Dermis blood vessel endothelial cell (primary cell): ENCODE data around the gene DET1. TPM values are rescaled to one million over a fixed set of nuclear protein-coding genes. Genes with fewer than 3 reads are reported as not detected.
"Not testable (repeated sequence)": the region's sequence is repeated elsewhere in the genome, so short reads cannot be mapped to it uniquely, and the experiment has no call there.

Source experiments
- DNase-seq: peaks from one replicate; pipeline ENCODE4 v3.0.0; 2010
- total RNA-seq: library from RNA; depleted of rRNA; stranded (reverse); fragments of >200 nt; gene quantifications from 2 replicates; pipeline ENCODE4 v1.2.3, GENCODE V29; 2014

Gene DET1
- total RNA-seq, 1 donor from 2014 or later, result 3.2 TPM

DNA sequence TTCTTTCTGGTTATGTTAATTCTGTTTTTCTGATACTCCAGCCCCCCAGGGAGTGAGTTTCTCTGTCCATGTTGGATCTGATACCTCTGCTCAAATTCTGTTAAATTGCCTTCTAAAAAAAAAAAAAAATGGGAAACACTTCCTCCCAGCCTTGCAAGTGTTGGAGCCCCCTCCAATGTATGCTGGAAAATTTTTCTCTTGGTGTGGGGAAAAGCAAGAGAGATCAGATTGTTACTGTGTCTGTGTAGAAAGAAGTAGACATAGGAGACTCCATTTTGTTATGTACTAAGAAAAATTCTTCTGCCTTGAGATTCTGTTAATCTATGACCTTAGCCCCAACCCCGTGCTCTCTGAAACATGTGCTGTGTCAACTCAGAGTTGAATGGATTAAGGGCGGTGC, 6.1 kb downstream of the DET1 start:
- DNase-seq, result not testable (repeated sequence)

DNA sequence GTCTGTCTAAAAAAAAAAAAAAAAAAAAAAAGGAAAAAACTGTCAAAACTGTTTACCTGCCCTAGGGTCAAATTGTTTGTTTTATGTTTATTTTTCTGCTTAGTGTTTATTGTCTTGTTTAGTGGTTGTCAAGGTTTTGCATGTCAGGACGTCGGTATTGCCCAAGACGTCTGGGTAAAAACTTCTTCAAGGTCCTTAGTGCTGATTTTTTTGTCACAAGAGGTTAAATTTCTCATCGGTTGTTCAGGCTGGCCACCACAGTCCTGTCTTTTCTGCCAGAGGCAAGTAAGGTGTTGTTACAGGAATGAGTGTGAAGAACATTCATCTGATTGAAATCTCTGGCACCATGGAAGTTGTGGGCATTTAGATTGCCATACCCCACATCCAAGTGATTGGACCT, 7.0 kb downstream of the DET1 start:
- DNase-seq, result no peak

GRCh38 chr15:88538972-88539371, 7.5 kb downstream of the DET1 start:
- DNase-seq, result no peak

GRCh38 chr15:88537591-88538317, 8.7 kb downstream of the DET1 start:
- DNase-seq, result no peak

- no peak for DNase-seq
Measured at GRCh38 chr15:88535607-88536313, 10.7 kb downstream of the DET1 start.

GRCh38 chr15:88535100-88535499, 11.4 kb downstream of the DET1 start:
- no peak for DNase-seq

DNA sequence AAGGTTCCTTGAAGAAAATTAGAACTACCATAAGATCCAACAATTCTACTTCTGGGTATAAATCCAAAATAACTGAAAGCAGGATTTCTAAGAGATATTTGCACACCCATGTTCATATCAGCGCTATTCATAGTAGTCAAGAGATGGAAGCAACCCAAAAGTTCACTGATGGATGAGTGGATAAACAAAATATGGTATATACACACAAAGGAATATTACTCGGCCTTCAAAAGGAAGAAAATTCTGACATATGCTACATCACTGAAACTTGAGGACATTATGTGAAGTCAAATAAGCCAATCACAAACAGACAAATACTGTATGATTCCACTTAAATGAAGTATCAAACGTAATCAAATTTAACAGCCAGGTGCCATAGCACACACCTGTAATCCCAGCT, 13.1 kb downstream of the DET1 start:
- DNase-seq, result no peak

GRCh38 chr15:88529021-88529630, 17.4 kb downstream of the DET1 start:
- no peak for DNase-seq

DNA sequence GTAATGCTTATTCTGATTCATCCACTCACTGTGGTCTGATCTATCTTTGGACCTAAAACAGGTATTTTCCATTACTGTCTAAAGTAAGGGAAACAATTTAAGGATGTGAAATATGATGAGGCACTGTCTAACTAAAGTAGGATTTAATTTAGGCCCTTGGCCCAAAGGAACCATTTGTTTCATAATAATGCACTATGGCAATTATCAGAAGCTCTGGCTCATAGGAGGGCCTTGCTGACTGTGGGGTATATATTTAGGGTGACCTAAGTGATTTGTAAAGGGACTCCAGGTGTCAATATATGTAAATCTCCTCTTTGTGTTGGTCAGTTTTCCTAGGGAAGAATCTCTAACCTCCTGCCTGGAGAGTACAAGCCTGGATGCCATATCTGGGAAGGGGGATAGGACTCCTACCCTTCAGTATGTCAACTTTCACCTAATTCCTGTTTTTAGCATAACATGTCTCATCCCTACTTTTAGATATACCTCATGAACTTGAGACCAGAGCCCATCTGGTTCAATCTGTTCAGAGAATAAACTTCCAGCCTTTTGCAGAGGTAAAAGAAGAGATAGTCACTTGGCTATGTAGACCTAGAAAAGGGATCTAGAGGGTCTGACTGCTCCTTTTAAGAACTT, 20.1 kb downstream of the DET1 start:
- DNase-seq, result no peak

GRCh38 chr15:88525418-88525817, 21.1 kb downstream of the DET1 start:
- DNase-seq, result no peak

- not testable (repeated sequence) for DNase-seq
Measured at GRCh38 chr15:88524094-88524493, 22.4 kb downstream of the DET1 start.

DNA sequence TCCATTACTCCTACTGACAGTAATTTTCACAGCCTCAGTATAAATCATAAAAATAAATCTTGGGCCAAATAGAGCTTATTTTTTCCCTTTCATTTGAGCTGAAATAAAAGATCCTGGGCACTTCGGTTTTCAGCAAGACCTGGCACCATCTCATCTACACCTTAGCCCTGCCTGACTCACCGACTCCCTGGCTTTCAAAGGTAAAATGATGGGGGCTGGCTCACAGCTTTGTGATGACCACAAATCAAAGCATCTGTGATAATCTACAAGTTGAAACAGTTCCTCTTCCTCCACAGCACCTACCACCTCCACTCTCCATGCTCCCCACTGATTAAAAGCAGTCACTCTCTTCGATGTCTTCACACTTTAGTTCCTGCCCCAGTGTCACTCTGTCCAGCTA, 27.6 kb downstream of the DET1 start:
- DNase-seq, result no peak

DNA sequence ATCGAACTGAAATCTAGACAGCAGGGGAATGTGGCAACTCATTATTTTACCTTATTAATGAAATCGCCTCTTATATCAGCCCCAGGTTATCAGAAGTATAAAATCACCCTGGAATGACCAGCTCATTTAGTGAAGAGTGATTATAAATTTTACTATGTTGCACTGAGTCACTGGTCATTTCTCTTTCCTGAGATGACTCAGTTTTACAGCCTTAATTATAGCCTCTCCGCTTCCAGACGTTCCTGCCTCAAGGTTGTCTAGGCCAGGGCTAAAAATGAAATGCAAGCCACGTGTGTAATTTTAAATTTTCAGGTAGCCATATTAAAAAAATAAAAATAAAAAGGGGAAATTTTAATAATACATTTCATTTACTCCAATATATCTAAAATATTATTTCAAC, 33.3 kb downstream of the DET1 start:
- DNase-seq, result peak; percentile 50

DNA sequence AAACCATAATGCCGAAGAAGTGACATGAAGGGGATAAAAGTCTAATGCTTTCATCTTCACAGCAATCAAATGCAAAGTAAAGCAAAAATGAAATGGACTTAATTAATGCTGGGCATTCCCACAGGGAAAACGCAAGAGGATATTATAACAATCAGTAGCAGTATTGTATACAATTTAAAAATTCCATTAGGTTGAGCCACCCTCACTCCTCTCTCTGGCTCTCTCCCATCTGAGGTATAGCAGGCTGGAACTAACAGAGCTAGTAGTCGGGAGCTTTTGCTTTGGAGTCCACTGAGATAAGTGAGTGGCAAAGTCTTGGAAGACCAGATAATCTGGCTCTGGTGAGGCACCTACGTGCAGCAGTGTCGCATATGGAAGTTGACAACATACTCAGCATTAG, 33.9 kb downstream of the DET1 start:
- DNase-seq, result no peak

DNA sequence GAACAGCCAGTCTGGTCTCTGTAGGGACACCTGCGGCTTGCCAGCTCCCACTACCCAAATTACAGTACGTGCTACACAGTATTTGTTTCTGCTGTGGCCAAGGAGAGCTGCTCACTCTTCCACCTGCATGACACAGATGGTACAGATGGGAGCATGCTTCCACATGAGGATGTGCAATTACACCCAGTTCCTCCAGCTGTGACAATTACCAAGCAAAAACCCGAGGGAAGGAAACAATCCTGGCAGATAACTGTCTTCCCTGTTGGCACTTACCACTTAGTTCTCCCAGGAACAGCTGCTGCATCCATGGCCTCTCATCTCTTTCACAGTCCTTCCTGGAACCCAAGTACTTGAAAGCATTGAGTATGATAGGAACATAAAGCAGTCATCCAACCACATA, 34.4 kb downstream of the DET1 start:
- DNase-seq, result no peak

DNA sequence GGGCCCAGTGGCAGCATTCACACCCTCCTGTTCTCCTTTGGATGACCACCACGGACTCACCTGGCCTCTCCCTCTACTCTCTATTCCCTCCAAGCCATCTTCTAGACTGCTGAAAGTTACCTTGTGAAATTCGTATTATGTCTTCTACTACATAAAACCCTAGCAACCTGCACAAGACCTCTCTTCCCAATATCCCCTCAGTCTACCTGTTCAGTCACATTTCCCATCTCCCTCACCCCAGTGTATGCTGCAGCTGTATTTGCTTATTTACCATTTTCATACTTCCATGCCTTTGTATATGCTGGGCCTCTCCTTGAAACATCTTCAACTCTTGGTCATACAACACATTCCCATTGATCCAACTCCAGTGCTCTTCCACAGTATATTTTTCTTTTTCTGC, 35.3 kb downstream of the DET1 start:
- DNase-seq, result no peak

DNA sequence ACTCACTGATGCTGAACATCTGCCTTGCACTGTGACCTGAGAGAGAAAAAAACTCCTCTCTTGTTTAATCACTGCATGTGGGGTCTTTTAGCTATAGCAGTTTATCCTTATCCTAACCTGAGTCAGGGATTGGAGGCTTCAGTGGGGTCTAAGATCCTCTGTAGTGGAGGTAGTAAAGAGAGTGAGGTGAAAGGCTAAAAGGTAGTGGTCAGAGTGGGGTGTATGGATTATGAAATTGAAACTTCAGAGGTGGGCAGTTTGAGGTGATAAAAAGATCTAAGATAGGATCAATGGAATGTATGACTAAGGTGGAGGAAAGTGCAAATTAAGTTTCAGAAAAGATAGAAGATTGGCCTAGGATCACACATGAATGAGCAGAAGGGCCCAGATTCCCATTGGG, 36.5 kb downstream of the DET1 start:
- no peak for DNase-seq

DNA sequence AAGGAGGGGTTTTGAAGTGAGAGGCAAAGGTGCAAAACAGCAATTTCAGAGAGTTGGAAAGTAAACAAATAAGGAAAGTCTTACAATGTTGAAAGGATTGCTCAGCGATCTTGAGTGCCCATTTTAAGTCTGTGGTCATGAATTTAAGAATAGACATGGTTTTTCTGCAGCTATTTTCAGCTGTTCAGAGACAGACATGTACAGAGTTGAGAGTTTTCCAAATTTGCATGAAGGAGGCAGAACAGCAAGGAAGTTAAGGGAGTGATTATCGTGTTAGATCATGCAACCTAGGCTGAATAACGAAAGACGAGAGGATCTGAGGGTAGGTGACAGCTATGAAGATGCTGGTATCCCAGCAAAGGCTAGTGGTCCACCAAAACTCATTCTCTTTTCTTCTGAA, 37.2 kb downstream of the DET1 start:
- DNase-seq, result no peak

GRCh38 chr15:88506628-88507027, 39.9 kb downstream of the DET1 start:
- no peak for DNase-seq

DNA sequence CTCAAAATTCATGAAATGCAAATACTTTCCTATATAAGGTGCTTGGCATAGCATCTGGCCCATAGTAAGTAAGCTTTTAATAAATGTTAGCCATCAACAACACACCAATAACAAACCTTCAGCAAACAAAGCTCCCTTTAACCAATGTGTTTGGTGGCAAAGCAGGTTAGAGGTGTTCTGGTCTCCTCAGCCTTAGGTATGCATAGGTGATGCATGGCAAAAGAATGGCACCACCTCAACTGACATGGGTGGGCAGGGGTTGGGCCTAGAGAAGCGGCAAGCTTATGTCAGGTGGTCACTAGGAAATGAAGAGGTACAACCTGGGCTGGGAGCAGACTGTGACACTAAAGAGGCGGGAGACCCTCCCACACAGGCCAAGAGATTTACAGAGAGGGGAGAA, 40.8 kb downstream of the DET1 start:
- DNase-seq, result no peak

DNA sequence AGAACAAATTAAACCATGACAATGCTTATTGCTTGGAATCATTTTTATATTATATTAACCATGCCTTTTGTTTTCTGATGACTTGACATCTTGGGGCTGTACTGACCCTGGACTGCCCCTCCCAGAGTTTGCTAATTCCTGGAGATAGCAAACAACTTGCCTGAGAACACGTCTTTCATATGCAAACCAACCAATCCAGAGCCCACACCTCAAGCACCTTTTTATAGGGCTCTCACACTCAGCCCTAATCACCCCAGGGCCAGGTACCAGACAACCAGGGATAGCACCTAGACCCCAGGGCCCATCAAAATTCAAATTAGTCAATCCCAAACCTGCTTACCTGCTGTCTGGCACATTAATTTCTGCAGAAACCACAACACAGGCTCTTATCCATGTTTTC, 42.0 kb downstream of the DET1 start:
- DNase-seq, result no peak

DNA sequence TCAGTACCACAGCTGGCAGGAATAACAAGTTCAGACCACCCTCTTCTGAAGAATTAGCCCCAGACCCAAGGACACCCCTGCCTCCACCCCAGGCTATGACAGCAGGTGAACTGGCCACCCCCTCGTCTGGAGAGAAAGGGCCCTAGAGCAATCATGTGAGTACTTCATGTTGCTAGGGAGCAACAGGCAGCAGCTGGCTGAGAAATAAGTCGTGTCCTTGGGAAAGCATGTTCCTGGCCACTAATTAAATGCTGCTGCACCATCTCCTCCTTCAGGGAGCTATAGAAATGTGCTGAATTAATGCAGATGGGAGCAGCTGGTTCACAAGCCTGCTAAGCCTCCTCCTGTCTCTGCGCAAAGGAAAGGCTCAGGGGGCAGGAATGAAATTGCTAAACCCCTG, 47.5 kb downstream of the DET1 start:
- no peak for DNase-seq

GRCh38 chr15:88497109-88497765, 49.2 kb downstream of the DET1 start:
- DNase-seq, result no peak
